NCI-H2171 (cell line): Measurements from ENCODE around the gene AKR1D1.

Experiments
- DNase-seq: peaks from one replicate; lab custom pipeline; 2025; lab: John Stamatoyannopoulos, UW

AKR1D1 gene

GRCh38 chr7:138166681-138167080 lies 90.4 kb downstream of the AKR1D1 start:
- DNase-seq, result no peak

- DNase-seq, result no peak
Measured at GRCh38 chr7:138167222-138167621, 91.0 kb downstream of the AKR1D1 start.

- DNase-seq, result no peak
Measured at GRCh38 chr7:138167869-138168296, 91.6 kb downstream of the AKR1D1 start.
